OCI-LY3 (cell line): ENCODE results near the gene TOMM22.

ENCODE experiments used
- CTCF ChIP-seq: fragments of 200-600, 300-600 bp; sonication (generic); IDR thresholded peaks from 2 replicates; pipeline ENCODE4 v1.5.1; 2014; ENCODE audit warnings: antibody characterized with exemption, low read length, low read depth
- EZH2phosphoT487 ChIP-seq: fragments of 200-600 bp; shearing (Covaris generic); IDR thresholded peaks from 2 replicates; pipeline ENCODE4 v1.6.1; 2018; ENCODE audit warnings: antibody characterized with exemption, mixed run types, low read depth

GRCh38 chr22:38721551-38721950 is 39.8 kb downstream of the TOMM22 start:
- TF ChIP-seq CTCF, result no peak
- TF ChIP-seq EZH2phosphoT487, result no peak
